Epithelial cell of esophagus (primary cell): ENCODE measurements around the gene COL20A1.
"Not testable (repeated sequence)": the region's sequence is repeated elsewhere in the genome, so short reads cannot be mapped to it uniquely, and the experiment has no call there.

Experiments used
- DNase-seq: peaks from one replicate; pipeline ENCODE4 v3.0.0; 2010; ENCODE audit warnings: low read depth
- H3K4me3 ChIP-seq: 2 replicates; pipeline ENCODE4 v1.5.1; 2011; ENCODE audit warnings: mild to moderate bottlenecking, low read length, control low read depth
- CTCF ChIP-seq: IDR thresholded peaks from 2 replicates; pipeline ENCODE4 v1.5.1; 2011; ENCODE audit warnings: low read depth, mild to moderate bottlenecking, low read length, control low read depth, inconsistent platforms; ENCODE audit not compliant: insufficient read depth; ENCODE audit errors: missing control alignments

COL20A1 gene

GRCh38 chr20:63249891-63250290 is 43.1 kb upstream of the COL20A1 start:
- TF ChIP-seq CTCF: no peak
- H3K4me3 ChIP-seq: no peak overlapping the region
- no peak for DNase-seq

- H3K4me3 ChIP-seq, DNase-seq: not testable (repeated sequence)
Measured at GRCh38 chr20:63251350-63251749, 41.6 kb upstream of the COL20A1 start.

- DNase-seq: no peak
- no peak for TF ChIP-seq CTCF
- no peak overlapping the region for H3K4me3 ChIP-seq
Measured at GRCh38 chr20:63252284-63252711, 40.7 kb upstream of the COL20A1 start.

GRCh38 chr20:63253065-63253437 is 39.9 kb upstream of the COL20A1 start:
- DNase-seq: no peak
- no peak overlapping the region for H3K4me3 ChIP-seq
- no peak for TF ChIP-seq CTCF

- H3K4me3 ChIP-seq: no peak overlapping the region
- peak; percentile 23 for DNase-seq
- no peak for TF ChIP-seq CTCF
Measured at GRCh38 chr20:63253438-63254231, 39.4 kb upstream of the COL20A1 start.

- DNase-seq: no peak
- H3K4me3 ChIP-seq: no peak within 1 kb of the TSS
- TF ChIP-seq CTCF: no peak
Measured at GRCh38 chr20:63254232-63254605, 38.8 kb upstream of the COL20A1 start, which contains the start of gene NKAIN4. Gene NKAIN4, minus strand, starts transcription at chr20:63254463. Its CDS starts 13 bp downstream, at chr20:63254450.

GRCh38 chr20:63254606-63255384 is 38.2 kb upstream of the COL20A1 start:
- H3K4me3 ChIP-seq: no peak overlapping the region
- DNase-seq: no peak
- no peak for TF ChIP-seq CTCF
